Endothelial cell of umbilical vein (primary cell): Measurements from ENCODE around the gene INTS1. TPM values are rescaled to one million over a fixed set of nuclear protein-coding genes. Genes with fewer than 3 reads are reported as not detected.

Experiments
- BruUV-seq: library from RNA; stranded (reverse); fragments of 400-500 nt; replicated peaks from 2 replicates; lab custom pipeline; 2021; lab: Mats Ljungman, UMichigan
- CTCF ChIA-PET: fragments of 300-600, 350-600 bp; sonication (Branson Sonifier 250); formaldehyde crosslinking; loops from one replicate; lab custom pipeline; 2021; ENCODE audit warnings: antibody characterized with exemption, inconsistent platforms; lab: Charles Lee
- POLR2A ChIA-PET: fragments of 300-600, 350-600 bp; sonication (Branson Sonifier 250); formaldehyde crosslinking; loops from one replicate; lab custom pipeline; 2021; ENCODE audit warnings: antibody characterized with exemption, inconsistent platforms; lab: Charles Lee
- DNase-seq: peaks from one replicate; pipeline ENCODE4 v3.0.0-alpha.2; 2011; ENCODE audit warnings: low read depth, low spot score
- FAIRE-seq: peaks from 2 replicates; lab custom pipeline; 2011; peaks lifted over from hg19 to GRCh38; lab: Jason Lieb, UNC
- H2AFZ ChIP-seq: 2 replicates; pipeline ENCODE4 v1.6.0; 2012; ENCODE audit warnings: low read depth, low read length, control low read depth, inconsistent platforms
- H3K27ac ChIP-seq: 2 replicates; pipeline ENCODE4 v1.5.1; 2011; ENCODE audit warnings: low read depth, mild to moderate bottlenecking, control low read depth, low read length, moderate library complexity; ENCODE audit not compliant: insufficient read depth
- H3K27me3 ChIP-seq, 2 experiments: 2 replicates each; pipeline versions ENCODE4 v1.6.0 to v1.6.1; 2011; ENCODE audit warnings: low read length in 2 of 2, mixed read lengths in 1 of 2; ENCODE audit not compliant: control insufficient read depth in 2 of 2, insufficient read depth in 2 of 2
- H3K36me3 ChIP-seq, 2 experiments: 2 replicates in 1 of 2; 3 replicates in 1 of 2; pipeline ENCODE4 v1.5.1; 2011; ENCODE audit warnings: low read length in 2 of 2, mild to moderate bottlenecking in 1 of 2, moderate library complexity in 1 of 2; ENCODE audit not compliant: control insufficient read depth in 2 of 2, insufficient read depth in 2 of 2; ENCODE audit errors: extremely low read depth in 1 of 2
- H3K4me1 ChIP-seq: 3 replicates; pipeline ENCODE4 v1.5.1; 2011; ENCODE audit warnings: mild to moderate bottlenecking, low read length; ENCODE audit not compliant: control insufficient read depth, insufficient read depth; ENCODE audit errors: extremely low read depth
- H3K4me2 ChIP-seq: 2 replicates; pipeline ENCODE4 v1.6.1; 2011; ENCODE audit warnings: low read length, control low read depth, mixed read lengths; ENCODE audit not compliant: insufficient read depth
- H3K4me3 ChIP-seq, 3 experiments: fragments of 200-600 bp in 1 of 3; sonication (generic), shearing (Covaris generic) in 1 of 3; replicated peaks in 1 of 3; 2 replicates each; pipeline ENCODE4 v1.5.1; 2011 to 2016; ENCODE audit warnings: control low read depth in 3 of 3, low read length in 3 of 3, mild to moderate bottlenecking in 2 of 3, inconsistent platforms in 1 of 3, low read depth in 1 of 3, moderate library complexity in 1 of 3; ENCODE audit not compliant: insufficient read depth in 1 of 3
- H3K79me2 ChIP-seq: 2 replicates; pipeline ENCODE4 v1.6.0; 2012; ENCODE audit warnings: low read length, inconsistent platforms; ENCODE audit not compliant: control insufficient read depth, insufficient read depth
- H3K9ac ChIP-seq: replicated peaks from 2 replicates; pipeline ENCODE3; 2011; ENCODE audit warnings: low read length, control low read depth; ENCODE audit not compliant: insufficient read depth; ENCODE audit errors: extremely low read depth
- H3K9me1 ChIP-seq: replicated peaks from 3 replicates; pipeline ENCODE4 v1.6.0; 2011; ENCODE audit warnings: mild to moderate bottlenecking, low read length; ENCODE audit not compliant: control insufficient read depth, insufficient read depth; ENCODE audit errors: extremely low read depth
- H3K9me3 ChIP-seq: replicated peaks from 2 replicates; pipeline ENCODE4 v1.5.1; 2012; ENCODE audit warnings: low read length, inconsistent platforms; ENCODE audit not compliant: control insufficient read depth, insufficient read depth
- H4K20me1 ChIP-seq: replicated peaks from 2 replicates; pipeline ENCODE3; 2011; ENCODE audit warnings: mild to moderate bottlenecking, low read length; ENCODE audit not compliant: control insufficient read depth, insufficient read depth; ENCODE audit errors: extremely low read depth
- CTCF ChIP-seq, 2 donors: IDR thresholded peaks; 1 replicate in 1 of 2; 2 replicates in 1 of 2; pipeline ENCODE4 v1.5.1; 2011; ENCODE audit warnings: low read length in 2 of 2, mild to moderate bottlenecking in 2 of 2, moderate library complexity in 2 of 2, control low read depth in 1 of 2, inconsistent platforms in 1 of 2, low read depth in 1 of 2; ENCODE audit not compliant: insufficient read depth in 1 of 2; ENCODE audit errors: extremely low read depth in 1 of 2
- EZH2 ChIP-seq: IDR thresholded peaks from 2 replicates; pipeline ENCODE4 v1.6.1; 2012; ENCODE audit warnings: borderline replicate concordance, low read depth, mild to moderate bottlenecking, moderate library complexity, low read length, inconsistent platforms; ENCODE audit not compliant: severe bottlenecking
- FOS ChIP-seq: IDR thresholded peaks from 2 replicates; pipeline ENCODE4 v1.6.1; 2011; ENCODE audit warnings: mild to moderate bottlenecking, low read length, moderate library complexity, borderline replicate concordance; ENCODE audit not compliant: insufficient read depth
- GATA2 ChIP-seq: IDR thresholded peaks from 2 replicates; pipeline ENCODE4 v1.7.0; 2011; ENCODE audit warnings: low read depth, mild to moderate bottlenecking, moderate library complexity, mixed read lengths, low read length; ENCODE audit not compliant: insufficient read length, insufficient read depth
- JUN ChIP-seq: IDR thresholded peaks from 2 replicates; pipeline ENCODE4 v1.6.1; 2011; ENCODE audit warnings: borderline replicate concordance, low read depth; ENCODE audit not compliant: insufficient read length, insufficient read depth
- MAX ChIP-seq: IDR thresholded peaks from 2 replicates; pipeline ENCODE4 v1.6.1; 2011; ENCODE audit not compliant: insufficient read depth, insufficient read length
- MYC ChIP-seq: IDR thresholded peaks from one replicate; pipeline ENCODE4 v1.6.1; 2011; ENCODE audit warnings: mild to moderate bottlenecking, low read depth, low read length
- POLR2A ChIP-seq: IDR thresholded peaks from 2 replicates; pipeline ENCODE4 v1.6.1; 2012; ENCODE audit warnings: low read depth, mild to moderate bottlenecking, control low read depth, low read length
- POLR2AphosphoS5 ChIP-seq: IDR thresholded peaks from 2 replicates; pipeline ENCODE4 v1.6.1; 2012; ENCODE audit warnings: low read depth, mild to moderate bottlenecking, control low read depth, low read length, moderate library complexity; ENCODE audit not compliant: insufficient read depth
- dilution Hi-C: fragments of 300-500 bp; cut with MboI; formaldehyde crosslinking; loops from one replicate; pipeline ENCODE4 v1.15.0; 2019; ENCODE audit warnings: low sequenced_read_pairs; ENCODE audit not compliant: extremely low pct_ligation_motif_present
- intact Hi-C: fragments of 100-400 bp; cut with micrococcal nuclease; formaldehyde crosslinking; loops from one replicate; pipeline ENCODE4 v1.10.0; 2022
- polyA plus RNA-seq, 4 experiments: library from polyadenylated mRNA; depleted of rRNA in 3 of 4; stranded (reverse) in 3 of 4; unstranded in 1 of 4; fragments of >200 nt; gene quantifications; 2 replicates each; pipeline versions ENCODE4 v1.2.1 to v1.2.3, GENCODE V29; 2011 to 2012; ENCODE audit warnings: missing spikeins in 1 of 4
- total RNA-seq: library from RNA; stranded (reverse); gene quantifications from 2 replicates; pipeline ENCODE4 v1.2.3, GENCODE V29; 2021

Gene INTS1
- total and polyA plus RNA-seq, 2 donors (not counting 3 experiments of a cell fraction or from before 2014, with no cell fraction given) = 57.8 to 116 TPM

- no peaks in the 10 kb centered on the region for H3K27me3 ChIP-seq
- no peak overlapping the region for H2AFZ ChIP-seq
- no peaks in the 10 kb centered on the region for H3K9me3 ChIP-seq
- no peak for TF ChIP-seq EZH2
- H3K79me2 ChIP-seq = no peaks in the 10 kb centered on the region
- no peak for FAIRE-seq
- CTCF ChIA-PET = no interaction called here
- intact Hi-C loops (no loop called here), dilution Hi-C loops (no loop called here)
- H3K9ac ChIP-seq = no peak overlapping the region
- POLR2A ChIA-PET = no interaction called here
- no TSS peak for BruUV-seq
- no peak overlapping the region for H3K4me2 ChIP-seq
- H4K20me1 ChIP-seq = no peaks in the 10 kb centered on the region
- no peaks in the 10 kb centered on the region for H3K36me3 ChIP-seq
- H3K27ac ChIP-seq = no peak overlapping the region
- H3K9me1 ChIP-seq = no peaks in the 10 kb centered on the region
- no peaks in the 10 kb centered on the region for H3K4me1 ChIP-seq
- H3K4me3 ChIP-seq = no peak overlapping the region
- no peak for DNase-seq
Measured at GRCh38 chr7:1550005-1550845, 46.0 kb upstream of the INTS1 start.

GRCh38 chr7:1549357-1550004 lies 45.3 kb upstream of the INTS1 start:
- intact Hi-C loops = no loop called here
- CTCF ChIA-PET = interaction anchor here (0.6 kb wide), 1 partner anchor 13 kb away, joined by 4 read pairs; no protein-coding TSS in a partner anchor

More at GRCh38 chr7:1549357-1550004, 45.3 kb upstream of the INTS1 start:
- no peaks in the 10 kb centered on the region for H3K27me3 ChIP-seq
- H3K4me1 ChIP-seq = no peaks in the 10 kb centered on the region
- no peaks in the 10 kb centered on the region for H3K36me3 ChIP-seq
- H2AFZ ChIP-seq = no peak overlapping the region
- DNase-seq (no peak), FAIRE-seq (no peak)
- TF ChIP-seq CTCF (IDR thresholded peaks at IDR 0.05; ENCODE audit: extremely low read depth in 1 of 2, insufficient read depth in 1 of 2, low read depth in 1 of 2, low read length in 2 of 2) = no peak
- TF ChIP-seq MAX = no peak
- TF ChIP-seq EZH2 = no peak
- TF ChIP-seq POLR2A = no peak
- TF ChIP-seq MYC = no peak
- no peak for TF ChIP-seq FOS
- no peak for TF ChIP-seq POLR2AphosphoS5
- TF ChIP-seq JUN = no peak
- TF ChIP-seq GATA2 = no peak
- H3K9ac ChIP-seq = no peak overlapping the region
- no peaks in the 10 kb centered on the region for H3K9me1 ChIP-seq
- H3K27ac ChIP-seq = no peak overlapping the region
- dilution Hi-C loops = no loop called here
- H3K4me2 ChIP-seq = no peak overlapping the region
- no peaks in the 10 kb centered on the region for H4K20me1 ChIP-seq
- POLR2A ChIA-PET = no interaction called here
- H3K4me3 ChIP-seq = no peak overlapping the region
- no peaks in the 10 kb centered on the region for H3K79me2 ChIP-seq
- no TSS peak for BruUV-seq
- no peaks in the 10 kb centered on the region for H3K9me3 ChIP-seq
